ENCODE results near the gene KDM5C. TPM values are rescaled to one million over a fixed set of nuclear protein-coding genes. Genes with fewer than 3 reads are reported as not detected.
A peak's percentile ranks its signal among the peaks of the same experiment; 100 is the strongest.

KDM5C gene
- total and polyA plus RNA-seq, 9 of the 15 experiments (the other 6 are each of a cell fraction or from before 2014, with no cell fraction given), result 0.62 to 136 (median 52.4) TPM

DNA sequence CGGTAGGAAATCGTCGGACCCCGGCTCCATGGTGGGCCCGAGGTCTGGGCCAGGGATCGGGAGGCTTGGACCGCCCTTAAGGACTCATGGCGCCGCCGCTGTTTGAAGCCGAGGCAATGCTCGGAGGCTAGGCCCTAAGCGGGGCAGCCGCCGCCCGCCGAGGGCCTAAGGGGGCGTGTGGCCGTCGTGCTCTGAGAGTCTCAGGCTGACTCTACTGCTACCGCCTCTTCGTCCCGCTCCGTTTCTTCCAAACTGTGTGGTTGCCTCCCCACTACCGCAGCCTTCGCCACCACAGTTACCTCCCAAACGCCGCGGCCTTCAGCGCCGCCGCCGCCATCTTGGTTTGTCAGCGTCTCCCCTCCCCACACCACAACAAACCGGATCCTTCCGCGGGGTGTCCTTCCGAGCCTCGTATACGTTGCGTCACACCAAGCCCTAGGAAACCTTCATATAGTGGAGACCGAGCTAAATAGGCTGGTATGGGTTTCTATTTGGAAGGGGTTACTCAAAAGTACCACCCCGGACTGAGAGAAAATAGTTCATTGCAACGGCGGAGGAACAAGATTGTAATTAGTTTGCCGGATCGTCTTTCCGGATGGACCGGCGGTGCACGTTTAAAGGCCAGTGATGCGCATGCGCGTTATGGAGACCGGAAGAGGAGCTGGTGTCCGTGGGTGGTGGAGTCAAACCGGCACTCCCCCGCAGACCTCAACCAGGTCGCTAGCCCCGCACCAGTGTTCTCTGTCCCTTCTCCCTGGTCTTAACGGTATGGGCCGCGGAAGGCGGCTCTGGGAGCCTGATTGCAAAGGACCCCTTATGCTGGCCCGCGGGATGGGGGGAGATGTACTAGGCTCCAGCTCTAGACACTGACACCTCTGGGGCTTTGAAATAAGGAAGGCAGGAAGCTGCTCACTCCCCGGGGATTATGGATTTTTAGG, at the start of gene KDM5C (continued):
- TF ChIP-seq, protein P1, sequence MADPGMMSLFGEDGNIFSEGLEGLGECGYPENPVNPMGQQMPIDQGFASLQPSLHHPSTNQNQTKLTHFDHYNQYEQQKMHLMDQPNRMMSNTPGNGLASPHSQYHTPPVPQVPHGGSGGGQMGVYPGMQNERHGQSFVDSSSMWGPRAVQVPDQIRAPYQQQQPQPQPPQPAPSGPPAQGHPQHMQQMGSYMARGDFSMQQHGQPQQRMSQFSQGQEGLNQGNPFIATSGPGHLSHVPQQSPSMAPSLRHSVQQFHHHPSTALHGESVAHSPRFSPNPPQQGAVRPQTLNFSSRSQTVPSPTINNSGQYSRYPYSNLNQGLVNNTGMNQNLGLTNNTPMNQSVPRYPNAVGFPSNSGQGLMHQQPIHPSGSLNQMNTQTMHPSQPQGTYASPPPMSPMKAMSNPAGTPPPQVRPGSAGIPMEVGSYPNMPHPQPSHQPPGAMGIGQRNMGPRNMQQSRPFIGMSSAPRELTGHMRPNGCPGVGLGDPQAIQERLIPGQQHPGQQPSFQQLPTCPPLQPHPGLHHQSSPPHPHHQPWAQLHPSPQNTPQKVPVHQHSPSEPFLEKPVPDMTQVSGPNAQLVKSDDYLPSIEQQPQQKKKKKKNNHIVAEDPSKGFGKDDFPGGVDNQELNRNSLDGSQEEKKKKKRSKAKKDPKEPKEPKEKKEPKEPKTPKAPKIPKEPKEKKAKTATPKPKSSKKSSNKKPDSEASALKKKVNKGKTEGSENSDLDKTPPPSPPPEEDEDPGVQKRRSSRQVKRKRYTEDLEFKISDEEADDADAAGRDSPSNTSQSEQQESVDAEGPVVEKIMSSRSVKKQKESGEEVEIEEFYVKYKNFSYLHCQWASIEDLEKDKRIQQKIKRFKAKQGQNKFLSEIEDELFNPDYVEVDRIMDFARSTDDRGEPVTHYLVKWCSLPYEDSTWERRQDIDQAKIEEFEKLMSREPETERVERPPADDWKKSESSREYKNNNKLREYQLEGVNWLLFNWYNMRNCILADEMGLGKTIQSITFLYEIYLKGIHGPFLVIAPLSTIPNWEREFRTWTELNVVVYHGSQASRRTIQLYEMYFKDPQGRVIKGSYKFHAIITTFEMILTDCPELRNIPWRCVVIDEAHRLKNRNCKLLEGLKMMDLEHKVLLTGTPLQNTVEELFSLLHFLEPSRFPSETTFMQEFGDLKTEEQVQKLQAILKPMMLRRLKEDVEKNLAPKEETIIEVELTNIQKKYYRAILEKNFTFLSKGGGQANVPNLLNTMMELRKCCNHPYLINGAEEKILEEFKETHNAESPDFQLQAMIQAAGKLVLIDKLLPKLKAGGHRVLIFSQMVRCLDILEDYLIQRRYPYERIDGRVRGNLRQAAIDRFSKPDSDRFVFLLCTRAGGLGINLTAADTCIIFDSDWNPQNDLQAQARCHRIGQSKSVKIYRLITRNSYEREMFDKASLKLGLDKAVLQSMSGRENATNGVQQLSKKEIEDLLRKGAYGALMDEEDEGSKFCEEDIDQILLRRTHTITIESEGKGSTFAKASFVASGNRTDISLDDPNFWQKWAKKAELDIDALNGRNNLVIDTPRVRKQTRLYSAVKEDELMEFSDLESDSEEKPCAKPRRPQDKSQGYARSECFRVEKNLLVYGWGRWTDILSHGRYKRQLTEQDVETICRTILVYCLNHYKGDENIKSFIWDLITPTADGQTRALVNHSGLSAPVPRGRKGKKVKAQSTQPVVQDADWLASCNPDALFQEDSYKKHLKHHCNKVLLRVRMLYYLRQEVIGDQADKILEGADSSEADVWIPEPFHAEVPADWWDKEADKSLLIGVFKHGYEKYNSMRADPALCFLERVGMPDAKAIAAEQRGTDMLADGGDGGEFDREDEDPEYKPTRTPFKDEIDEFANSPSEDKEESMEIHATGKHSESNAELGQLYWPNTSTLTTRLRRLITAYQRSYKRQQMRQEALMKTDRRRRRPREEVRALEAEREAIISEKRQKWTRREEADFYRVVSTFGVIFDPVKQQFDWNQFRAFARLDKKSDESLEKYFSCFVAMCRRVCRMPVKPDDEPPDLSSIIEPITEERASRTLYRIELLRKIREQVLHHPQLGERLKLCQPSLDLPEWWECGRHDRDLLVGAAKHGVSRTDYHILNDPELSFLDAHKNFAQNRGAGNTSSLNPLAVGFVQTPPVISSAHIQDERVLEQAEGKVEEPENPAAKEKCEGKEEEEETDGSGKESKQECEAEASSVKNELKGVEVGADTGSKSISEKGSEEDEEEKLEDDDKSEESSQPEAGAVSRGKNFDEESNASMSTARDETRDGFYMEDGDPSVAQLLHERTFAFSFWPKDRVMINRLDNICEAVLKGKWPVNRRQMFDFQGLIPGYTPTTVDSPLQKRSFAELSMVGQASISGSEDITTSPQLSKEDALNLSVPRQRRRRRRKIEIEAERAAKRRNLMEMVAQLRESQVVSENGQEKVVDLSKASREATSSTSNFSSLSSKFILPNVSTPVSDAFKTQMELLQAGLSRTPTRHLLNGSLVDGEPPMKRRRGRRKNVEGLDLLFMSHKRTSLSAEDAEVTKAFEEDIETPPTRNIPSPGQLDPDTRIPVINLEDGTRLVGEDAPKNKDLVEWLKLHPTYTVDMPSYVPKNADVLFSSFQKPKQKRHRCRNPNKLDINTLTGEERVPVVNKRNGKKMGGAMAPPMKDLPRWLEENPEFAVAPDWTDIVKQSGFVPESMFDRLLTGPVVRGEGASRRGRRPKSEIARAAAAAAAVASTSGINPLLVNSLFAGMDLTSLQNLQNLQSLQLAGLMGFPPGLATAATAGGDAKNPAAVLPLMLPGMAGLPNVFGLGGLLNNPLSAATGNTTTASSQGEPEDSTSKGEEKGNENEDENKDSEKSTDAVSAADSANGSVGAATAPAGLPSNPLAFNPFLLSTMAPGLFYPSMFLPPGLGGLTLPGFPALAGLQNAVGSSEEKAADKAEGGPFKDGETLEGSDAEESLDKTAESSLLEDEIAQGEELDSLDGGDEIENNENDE (IDR thresholded peaks at IDR 0.05; ENCODE audit: low read depth, low read length), result no peak
- TF ChIP-seq GTF2A2 (tag; IDR thresholded peaks at IDR 0.05), result peak; percentile 89
- no peak for TF ChIP-seq TCFL5 (CRISPR knock-in tag; conservative IDR thresholded peaks at IDR 0.05)
- no peak for TF ChIP-seq ATF4 (CRISPR knock-in tag; IDR thresholded peaks at IDR 0.05)
- peak; percentile 100 for TF ChIP-seq NFRKB (IDR thresholded peaks at IDR 0.05; ENCODE audit: low read depth)
- TF ChIP-seq CBX1 (IDR thresholded peaks at IDR 0.05; ENCODE audit: low read depth), result no peak
- TF ChIP-seq ZNF609 (CRISPR knock-in tag; IDR thresholded peaks at IDR 0.05; ENCODE audit: borderline replicate concordance), result no peak
- TF ChIP-seq ZNF224 (CRISPR knock-in tag; IDR thresholded peaks at IDR 0.05), result no peak
- TF ChIP-seq ZNF217 (CRISPR knock-in tag; IDR thresholded peaks at IDR 0.05), result no peak
